Chondrocyte (in vitro differentiated cells): ENCODE data around the gene C14orf93. TPM values are rescaled to one million over a fixed set of nuclear protein-coding genes. Genes with fewer than 3 reads are reported as not detected.

ENCODE experiments used
- DNase-seq: peaks from one replicate; pipeline ENCODE4 v3.0.0; 2021; ENCODE audit warnings: mixed read lengths, low spot score
- H3K27ac Mint-ChIP-seq: one replicate; pipeline ENCODE4 v1.8.0; 2021; ENCODE audit warnings: mild to moderate bottlenecking, moderate library complexity, mixed read lengths; ENCODE audit not compliant: unreplicated experiment
- H3K27me3 Mint-ChIP-seq: 2 replicates; pipeline ENCODE4 v1.8.0; 2021; ENCODE audit warnings: low read depth, mixed read lengths
- H3K36me3 Mint-ChIP-seq: 2 replicates; pipeline ENCODE4 v1.8.0; 2021; ENCODE audit warnings: low read depth, mixed read lengths
- H3K4me1 Mint-ChIP-seq: 2 replicates; pipeline ENCODE4 v1.8.0; 2021; ENCODE audit warnings: low read depth, mild to moderate bottlenecking, mixed read lengths
- H3K4me3 Mint-ChIP-seq: one replicate; pipeline ENCODE4 v1.8.0; 2021; ENCODE audit warnings: mild to moderate bottlenecking, moderate library complexity, mixed read lengths; ENCODE audit not compliant: unreplicated experiment
- H3K9me3 Mint-ChIP-seq: 2 replicates; pipeline ENCODE4 v1.8.0; 2021; ENCODE audit warnings: low read depth, mixed read lengths
- total RNA-seq: library from RNA; stranded (reverse); gene quantifications from 3 replicates; pipeline ENCODE4 v1.2.1, GENCODE V29; 2021
- TF ChIP-seq, protein P1 (sequence below): fragments of 200-600 bp; sonication (generic); IDR thresholded peaks from 2 replicates; pipeline ENCODE4 v1.5.0; 2021; ENCODE audit warnings: antibody characterized with exemption, mild to moderate bottlenecking, moderate library complexity

C14orf93 gene
- total RNA-seq, 1 donor from 2014 or later, result 6.0 TPM

DNA sequence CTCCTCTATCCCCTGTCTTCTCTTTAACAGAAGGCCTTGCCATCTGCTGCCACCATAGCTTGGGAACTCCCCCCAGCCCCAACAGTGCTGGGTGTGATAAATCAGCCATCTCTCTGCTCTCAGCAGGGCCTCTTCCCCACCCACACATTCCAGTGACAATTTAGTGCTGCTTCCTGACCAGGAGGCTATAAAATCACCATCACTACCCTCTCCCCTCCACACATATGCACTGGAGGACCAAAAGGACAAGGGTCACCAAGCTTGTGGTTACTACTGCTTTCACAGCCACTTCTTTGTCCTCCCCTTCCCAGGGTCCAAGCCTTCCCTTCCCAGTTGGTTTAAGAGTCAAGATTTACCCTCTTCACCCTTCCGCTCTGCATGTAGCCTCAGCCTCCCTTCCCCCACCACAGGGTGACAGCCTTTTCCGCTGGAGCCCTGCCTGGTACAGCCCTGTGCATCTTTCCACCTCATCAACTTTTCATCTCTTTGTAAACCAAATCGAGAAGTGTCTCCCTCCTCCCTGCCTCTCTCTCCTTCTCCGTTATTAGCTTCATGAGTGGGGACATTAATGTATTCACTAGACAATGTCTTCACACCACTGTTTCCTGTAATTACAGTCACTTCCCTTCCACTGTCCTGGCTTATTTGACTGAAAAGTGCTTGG, 15.3 kb upstream of the C14orf93 start:
- no peak for DNase-seq
- Mint-ChIP-seq H3K36me3 (peaks cover 28% of the 10 kb centered on the region), H3K4me3 (no peak overlapping the region), H3K27ac (peak overlapping the region; percentile 7), H3K4me1 (peaks cover 25% of the 10 kb centered on the region), H3K27me3 (no peaks in the 10 kb centered on the region), H3K9me3 (no peaks in the 10 kb centered on the region)
- TF ChIP-seq, protein P1, sequence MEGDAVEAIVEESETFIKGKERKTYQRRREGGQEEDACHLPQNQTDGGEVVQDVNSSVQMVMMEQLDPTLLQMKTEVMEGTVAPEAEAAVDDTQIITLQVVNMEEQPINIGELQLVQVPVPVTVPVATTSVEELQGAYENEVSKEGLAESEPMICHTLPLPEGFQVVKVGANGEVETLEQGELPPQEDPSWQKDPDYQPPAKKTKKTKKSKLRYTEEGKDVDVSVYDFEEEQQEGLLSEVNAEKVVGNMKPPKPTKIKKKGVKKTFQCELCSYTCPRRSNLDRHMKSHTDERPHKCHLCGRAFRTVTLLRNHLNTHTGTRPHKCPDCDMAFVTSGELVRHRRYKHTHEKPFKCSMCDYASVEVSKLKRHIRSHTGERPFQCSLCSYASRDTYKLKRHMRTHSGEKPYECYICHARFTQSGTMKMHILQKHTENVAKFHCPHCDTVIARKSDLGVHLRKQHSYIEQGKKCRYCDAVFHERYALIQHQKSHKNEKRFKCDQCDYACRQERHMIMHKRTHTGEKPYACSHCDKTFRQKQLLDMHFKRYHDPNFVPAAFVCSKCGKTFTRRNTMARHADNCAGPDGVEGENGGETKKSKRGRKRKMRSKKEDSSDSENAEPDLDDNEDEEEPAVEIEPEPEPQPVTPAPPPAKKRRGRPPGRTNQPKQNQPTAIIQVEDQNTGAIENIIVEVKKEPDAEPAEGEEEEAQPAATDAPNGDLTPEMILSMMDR, result no peak

- Mint-ChIP-seq H3K9me3 (no peaks in the 10 kb centered on the region), H3K36me3 (peaks cover 28% of the 10 kb centered on the region), H3K27ac (no peak overlapping the region), H3K27me3 (no peaks in the 10 kb centered on the region), H3K4me3 (no peak overlapping the region), H3K4me1 (peaks cover 25% of the 10 kb centered on the region)
- TF ChIP-seq, protein P1, result no peak
- DNase-seq, result no peak
Observed at GRCh38 chr14:23024612-23025075, 14.7 kb upstream of the C14orf93 start.

DNA sequence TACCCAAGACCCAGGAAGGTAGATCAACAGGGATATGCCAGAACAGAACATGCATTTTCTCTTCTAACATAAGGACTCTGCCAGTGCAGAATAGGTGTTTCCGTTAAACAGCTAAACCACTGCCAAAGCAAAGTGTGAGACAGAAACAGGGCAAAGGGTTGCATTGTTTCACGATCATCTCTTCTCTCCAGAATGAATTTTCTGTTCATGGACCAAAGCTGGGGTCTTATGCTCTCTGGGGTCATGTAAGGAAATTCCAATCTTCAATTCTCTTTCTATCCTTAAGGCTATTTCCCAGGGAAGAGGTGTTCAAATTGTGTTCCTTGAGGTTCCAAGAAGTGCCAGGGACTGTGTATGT, 13.8 kb upstream of the C14orf93 start:
- TF ChIP-seq, protein P1, result no peak
- H3K27me3 Mint-ChIP-seq, result no peaks in the 10 kb centered on the region
- H3K4me1 Mint-ChIP-seq, result peaks cover 19% of the 10 kb centered on the region
- no peak overlapping the region for H3K27ac Mint-ChIP-seq
- no peaks in the 10 kb centered on the region for H3K9me3 Mint-ChIP-seq
- H3K36me3 Mint-ChIP-seq, result peaks cover 24% of the 10 kb centered on the region
- DNase-seq, result no peak
- no peak overlapping the region for H3K4me3 Mint-ChIP-seq

GRCh38 chr14:23023022-23023794, 13.3 kb upstream of the C14orf93 start:
- no peaks in the 10 kb centered on the region for H3K27me3 Mint-ChIP-seq
- no peak overlapping the region for H3K4me3 Mint-ChIP-seq
- no peak for DNase-seq
- H3K27ac Mint-ChIP-seq, result no peak overlapping the region
- H3K9me3 Mint-ChIP-seq, result no peaks in the 10 kb centered on the region
- H3K4me1 Mint-ChIP-seq, result peaks cover 19% of the 10 kb centered on the region
- H3K36me3 Mint-ChIP-seq, result peaks cover 22% of the 10 kb centered on the region
- TF ChIP-seq, protein P1, result no peak

- Mint-ChIP-seq H3K36me3 (peaks cover 17% of the 10 kb centered on the region), H3K27me3 (no peaks in the 10 kb centered on the region), H3K4me3 (no peak overlapping the region), H3K27ac (no peak overlapping the region), H3K4me1 (peaks cover 16% of the 10 kb centered on the region), H3K9me3 (no peaks in the 10 kb centered on the region)
- TF ChIP-seq, protein P1, result no peak
- DNase-seq, result no peak
Observed at GRCh38 chr14:23021889-23022442, 12.0 kb upstream of the C14orf93 start.
